Choroid plexus epithelial cell (primary cell): ENCODE results near the gene ULK4.
A peak's percentile ranks its signal among the peaks of the same experiment; 100 is the strongest.

Source experiments
- DNase-seq: peaks from one replicate; pipeline ENCODE4 v3.0.0-alpha.2; 2010; ENCODE audit warnings: low read depth
- H3K4me3 ChIP-seq: 2 replicates; pipeline ENCODE4 v1.5.1; 2011; ENCODE audit warnings: low read depth, mild to moderate bottlenecking, control low read depth, low read length, moderate library complexity
- CTCF ChIP-seq: conservative IDR thresholded peaks from 2 replicates; pipeline ENCODE4 v1.5.1; 2011; ENCODE audit warnings: low read depth, mild to moderate bottlenecking, control low read depth, inconsistent platforms, low read length, moderate library complexity

Gene ULK4

GRCh38 chr3:41243183-41243582, 718.7 kb downstream of the ULK4 start:
- H3K4me3 ChIP-seq = no peak overlapping the region
- TF ChIP-seq CTCF = no peak
- DNase-seq = no peak

GRCh38 chr3:41241800-41242571, 719.9 kb downstream of the ULK4 start:
- H3K4me3 ChIP-seq = no peak overlapping the region
- TF ChIP-seq CTCF = no peak

GRCh38 chr3:41241161-41241560, 720.7 kb downstream of the ULK4 start:
- H3K4me3 ChIP-seq = no peak overlapping the region
- no peak for DNase-seq
- TF ChIP-seq CTCF = no peak

More at GRCh38 chr3:41241800-41242571, 719.9 kb downstream of the ULK4 start:
- no peak for DNase-seq

- no peak for TF ChIP-seq CTCF
- no peak overlapping the region for H3K4me3 ChIP-seq
- DNase-seq = no peak
Measured at GRCh38 chr3:41239587-41239986, 722.3 kb downstream of the ULK4 start.

- no peak overlapping the region for H3K4me3 ChIP-seq
- TF ChIP-seq CTCF = no peak
- DNase-seq = no peak
Measured at GRCh38 chr3:41237907-41238306, 724.0 kb downstream of the ULK4 start.

- DNase-seq = no peak
- H3K4me3 ChIP-seq = no peak overlapping the region
- TF ChIP-seq CTCF = no peak
Measured at GRCh38 chr3:41236228-41236627, 725.7 kb downstream of the ULK4 start.

- TF ChIP-seq CTCF = no peak
- peak; percentile 58 for DNase-seq
- H3K4me3 ChIP-seq = no peak overlapping the region
Measured at GRCh38 chr3:41234823-41235721, 726.8 kb downstream of the ULK4 start.
